K562 (cell line): Measurements from ENCODE around the gene TPRX2. TPM values are rescaled to one million over a fixed set of nuclear protein-coding genes. Genes with fewer than 3 reads are reported as not detected.

Experiments used
- polyA plus RNA-seq, 8 experiments: library from polyadenylated mRNA; depleted of rRNA in 4 of 8; stranded (reverse) in 5 of 8; unstranded in 3 of 8; fragments of >200 nt; fragmentation: Nextera tagmentation in 2 of 8; fragmentation: Illumina TruSeq in 1 of 8; extraction: Ambion mirVana in 2 of 8; extraction: Trizol in 1 of 8; gene quantifications; 2 replicates each; pipeline versions ENCODE4 v1.2.1 to v1.2.3, GENCODE V29; 2011 to 2014; ENCODE audit warnings: inconsistent platforms in 1 of 8, missing spikeins in 1 of 8
- total RNA-seq, 7 experiments: library from RNA; depleted of rRNA in 6 of 7; stranded (reverse); fragments of >200 nt in 6 of 7; fragmentation: Illumina TruSeq in 2 of 7; extraction: Trizol in 2 of 7; gene quantifications; 2 replicates each; pipeline versions ENCODE4 v1.2.1 to v1.2.3, GENCODE V29; 2011 to 2021; ENCODE audit warnings: low replicate concordance in 1 of 7

TPRX2 gene
- total and polyA plus RNA-seq, 9 of the 15 experiments (the other 6 are each of a cell fraction or from before 2014, with no cell fraction given): not detected

Other genes starting within 250 kb of the TPRX2 start
Only the 7 nearest of the 9 such genes appear.
- gene NOP53, start 113.7 kb upstream of the TPRX2 start, total RNA-seq (2014; rRNA removed): 254 and 304 TPM in 2 replicates
- gene NOP53, start 113.7 kb upstream of the TPRX2 start, total RNA-seq (2014; rRNA removed; fragmentation: Illumina TruSeq; extraction: Trizol): 97.1 and 111 TPM in 2 replicates
- 139 and 145 TPM in 2 replicates for gene NOP53, start 113.7 kb upstream of the TPRX2 start, total RNA-seq (2015; rRNA removed; fragmentation: Illumina TruSeq; extraction: Trizol)
- 207 and 231 TPM in 2 replicates for gene NOP53, start 113.7 kb upstream of the TPRX2 start, total RNA-seq (2021)
- 146 and 189 TPM in 2 replicates for gene NOP53, start 113.7 kb upstream of the TPRX2 start, polyA plus RNA-seq (2011; rRNA removed)
- 113 and 268 TPM in 2 replicates for gene NOP53, start 113.7 kb upstream of the TPRX2 start, polyA plus RNA-seq (2014; fragmentation: Illumina TruSeq; extraction: Trizol)
- 1 to 10 TPM; 6.5 to 7.0 TPM for gene NOP53, start 113.7 kb upstream of the TPRX2 start, polyA plus RNA-seq (2014; fragmentation: Nextera tagmentation; extraction: Ambion mirVana)
- 257 and 274 TPM in 2 replicates for gene NOP53, start 113.7 kb upstream of the TPRX2 start, polyA plus RNA-seq (2014; rRNA removed)
- 191 and 212 TPM in 2 replicates for gene SELENOW, start 80.5 kb upstream of the TPRX2 start, total RNA-seq (2014; rRNA removed)
- 78.3 and 95.2 TPM in 2 replicates for gene SELENOW, start 80.5 kb upstream of the TPRX2 start, total RNA-seq (2014; rRNA removed; fragmentation: Illumina TruSeq; extraction: Trizol)
- gene SELENOW, start 80.5 kb upstream of the TPRX2 start, total RNA-seq (2015; rRNA removed; fragmentation: Illumina TruSeq; extraction: Trizol): 168 and 181 TPM in 2 replicates
- 91.9 and 103 TPM in 2 replicates for gene SELENOW, start 80.5 kb upstream of the TPRX2 start, total RNA-seq (2021)
- 118 and 125 TPM in 2 replicates for gene SELENOW, start 80.5 kb upstream of the TPRX2 start, polyA plus RNA-seq (2011; rRNA removed)
- gene SELENOW, start 80.5 kb upstream of the TPRX2 start, polyA plus RNA-seq (2014; fragmentation: Illumina TruSeq; extraction: Trizol): 117 and 153 TPM in 2 replicates
- 100 to 1,000 TPM; 268 to 279 TPM for gene SELENOW, start 80.5 kb upstream of the TPRX2 start, polyA plus RNA-seq (2014; fragmentation: Nextera tagmentation; extraction: Ambion mirVana)
- gene SELENOW, start 80.5 kb upstream of the TPRX2 start, polyA plus RNA-seq (2014; rRNA removed): 156 and 183 TPM in 2 replicates
- not detected in 2 replicates for gene TPRX1, start 54.7 kb upstream of the TPRX2 start, total RNA-seq (2014; rRNA removed)
- gene TPRX1, start 54.7 kb upstream of the TPRX2 start, total RNA-seq (2014; rRNA removed; fragmentation: Illumina TruSeq; extraction: Trizol): not detected in 2 replicates
- not detected in 2 replicates for gene TPRX1, start 54.7 kb upstream of the TPRX2 start, total RNA-seq (2015; rRNA removed; fragmentation: Illumina TruSeq; extraction: Trizol)
- not detected in 2 replicates for gene TPRX1, start 54.7 kb upstream of the TPRX2 start, total RNA-seq (2021)
- not detected in 2 replicates for gene TPRX1, start 54.7 kb upstream of the TPRX2 start, polyA plus RNA-seq (2011; rRNA removed)
- gene TPRX1, start 54.7 kb upstream of the TPRX2 start, polyA plus RNA-seq (2014; fragmentation: Illumina TruSeq; extraction: Trizol): not detected in 2 replicates
- not detected for gene TPRX1, start 54.7 kb upstream of the TPRX2 start, polyA plus RNA-seq (2014; fragmentation: Nextera tagmentation; extraction: Ambion mirVana)
- gene TPRX1, start 54.7 kb upstream of the TPRX2 start, polyA plus RNA-seq (2014; rRNA removed): not detected in 2 replicates
- gene CRX, start 37.3 kb upstream of the TPRX2 start, total RNA-seq (2014; rRNA removed): not detected in 2 replicates
- not detected in 2 replicates for gene CRX, start 37.3 kb upstream of the TPRX2 start, total RNA-seq (2014; rRNA removed; fragmentation: Illumina TruSeq; extraction: Trizol)
- gene CRX, start 37.3 kb upstream of the TPRX2 start, total RNA-seq (2015; rRNA removed; fragmentation: Illumina TruSeq; extraction: Trizol): not detected in 2 replicates
- gene CRX, start 37.3 kb upstream of the TPRX2 start, total RNA-seq (2021): not detected in 2 replicates
- not detected in 2 replicates for gene CRX, start 37.3 kb upstream of the TPRX2 start, polyA plus RNA-seq (2011; rRNA removed)
- not detected in 2 replicates for gene CRX, start 37.3 kb upstream of the TPRX2 start, polyA plus RNA-seq (2014; fragmentation: Illumina TruSeq; extraction: Trizol)
- under 1 TPM in 1 of 2 experiments, not detected in 1; 0.01 TPM for gene CRX, start 37.3 kb upstream of the TPRX2 start, polyA plus RNA-seq (2014; fragmentation: Nextera tagmentation; extraction: Ambion mirVana)
- not detected in 2 replicates for gene CRX, start 37.3 kb upstream of the TPRX2 start, polyA plus RNA-seq (2014; rRNA removed)
- gene SULT2A1, start 27.1 kb downstream of the TPRX2 start, total RNA-seq (2014; rRNA removed): not detected in 2 replicates
- gene SULT2A1, start 27.1 kb downstream of the TPRX2 start, total RNA-seq (2014; rRNA removed; fragmentation: Illumina TruSeq; extraction: Trizol): not detected in 2 replicates
- gene SULT2A1, start 27.1 kb downstream of the TPRX2 start, total RNA-seq (2015; rRNA removed; fragmentation: Illumina TruSeq; extraction: Trizol): 0.11 and 0.25 TPM in 2 replicates
- 0.16 and 0.18 TPM in 2 replicates for gene SULT2A1, start 27.1 kb downstream of the TPRX2 start, total RNA-seq (2021)
- 0.03 and 0.04 TPM in 2 replicates for gene SULT2A1, start 27.1 kb downstream of the TPRX2 start, polyA plus RNA-seq (2011; rRNA removed)
- gene SULT2A1, start 27.1 kb downstream of the TPRX2 start, polyA plus RNA-seq (2014; fragmentation: Illumina TruSeq; extraction: Trizol): 0.07 TPM in 1 of 2 replicates, not detected in the other
- gene SULT2A1, start 27.1 kb downstream of the TPRX2 start, polyA plus RNA-seq (2014; fragmentation: Nextera tagmentation; extraction: Ambion mirVana): under 1 TPM in 1 of 2 experiments, not detected in 1; 0.07 TPM
- gene SULT2A1, start 27.1 kb downstream of the TPRX2 start, polyA plus RNA-seq (2014; rRNA removed): not detected in 2 replicates
- gene BSPH1, start 132.9 kb downstream of the TPRX2 start, total RNA-seq (2014; rRNA removed): not detected in 2 replicates
- not detected in 2 replicates for gene BSPH1, start 132.9 kb downstream of the TPRX2 start, total RNA-seq (2014; rRNA removed; fragmentation: Illumina TruSeq; extraction: Trizol)
- gene BSPH1, start 132.9 kb downstream of the TPRX2 start, total RNA-seq (2015; rRNA removed; fragmentation: Illumina TruSeq; extraction: Trizol): not detected in 2 replicates
- gene BSPH1, start 132.9 kb downstream of the TPRX2 start, total RNA-seq (2021): not detected in 2 replicates
- gene BSPH1, start 132.9 kb downstream of the TPRX2 start, polyA plus RNA-seq (2011; rRNA removed): not detected in 2 replicates
- not detected in 2 replicates for gene BSPH1, start 132.9 kb downstream of the TPRX2 start, polyA plus RNA-seq (2014; fragmentation: Illumina TruSeq; extraction: Trizol)
- gene BSPH1, start 132.9 kb downstream of the TPRX2 start, polyA plus RNA-seq (2014; fragmentation: Nextera tagmentation; extraction: Ambion mirVana): not detected
- not detected in 2 replicates for gene BSPH1, start 132.9 kb downstream of the TPRX2 start, polyA plus RNA-seq (2014; rRNA removed)
- not detected in 2 replicates for gene ELSPBP1, start 135.4 kb downstream of the TPRX2 start, total RNA-seq (2014; rRNA removed)
- gene ELSPBP1, start 135.4 kb downstream of the TPRX2 start, total RNA-seq (2014; rRNA removed; fragmentation: Illumina TruSeq; extraction: Trizol): not detected in 2 replicates
- gene ELSPBP1, start 135.4 kb downstream of the TPRX2 start, total RNA-seq (2015; rRNA removed; fragmentation: Illumina TruSeq; extraction: Trizol): not detected in 2 replicates
- gene ELSPBP1, start 135.4 kb downstream of the TPRX2 start, total RNA-seq (2021): not detected in 2 replicates
- not detected in 2 replicates for gene ELSPBP1, start 135.4 kb downstream of the TPRX2 start, polyA plus RNA-seq (2011; rRNA removed)
- not detected in 2 replicates for gene ELSPBP1, start 135.4 kb downstream of the TPRX2 start, polyA plus RNA-seq (2014; fragmentation: Illumina TruSeq; extraction: Trizol)
- not detected for gene ELSPBP1, start 135.4 kb downstream of the TPRX2 start, polyA plus RNA-seq (2014; fragmentation: Nextera tagmentation; extraction: Ambion mirVana)
- gene ELSPBP1, start 135.4 kb downstream of the TPRX2 start, polyA plus RNA-seq (2014; rRNA removed): not detected in 2 replicates